ENCODE results near the gene KCTD3. TPM values are rescaled to one million over a fixed set of nuclear protein-coding genes. Genes with fewer than 3 reads are reported as not detected.

KCTD3 gene
- polyA plus RNA-seq, 1 donor from 2014 or later, result 1.3 TPM

DNA sequence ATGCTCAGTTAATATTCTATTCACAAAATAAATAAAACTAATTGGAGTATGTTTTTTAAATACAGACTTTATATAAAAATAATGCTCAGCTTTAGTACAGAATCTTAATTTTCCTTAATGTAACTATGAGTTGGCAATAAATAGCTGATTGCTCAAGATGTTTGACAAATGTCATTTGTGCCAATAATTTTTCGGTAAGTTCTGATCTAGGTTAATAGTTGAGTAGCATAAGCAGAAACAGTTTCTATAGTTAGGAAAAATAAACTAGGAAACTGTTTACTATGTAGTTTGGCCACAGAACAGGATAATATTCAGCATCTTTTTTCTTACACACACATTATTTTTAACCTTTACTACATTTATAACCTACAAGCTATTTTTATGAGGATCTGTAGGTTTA lies 40.3 kb downstream of the KCTD3 start:
- Mint-ChIP-seq H3K4me1 (peaks cover 0 to 2% (median 0%) of the 10 kb centered on the region in 3 donors), H3K27me3 (no peaks in the 10 kb centered on the region), H3K4me3 (no peak overlapping the region), H3K9me3 (no peaks in the 10 kb centered on the region), H3K27ac (no peak overlapping the region), H3K36me3 (no peaks in the 10 kb centered on the region)

DNA sequence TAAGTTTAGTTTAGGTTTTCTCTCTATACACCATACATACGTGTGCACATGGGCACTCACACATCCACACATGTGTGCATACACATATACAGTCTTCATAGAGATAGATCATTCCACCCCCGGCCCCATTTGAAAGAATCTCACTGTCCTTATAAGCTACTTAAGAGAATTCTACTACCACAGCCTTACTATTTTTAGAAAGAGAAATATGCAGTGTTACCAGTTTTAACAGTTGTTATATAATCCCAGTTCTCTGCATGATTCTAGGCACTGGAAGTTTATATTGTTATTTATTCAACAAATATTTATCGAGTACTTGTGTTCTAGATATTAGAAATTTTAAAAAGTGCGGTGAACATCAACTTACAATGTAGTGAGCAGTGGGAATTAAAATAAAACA lies 41.5 kb downstream of the KCTD3 start:
- Mint-ChIP-seq H3K36me3 (no peaks in the 10 kb centered on the region), H3K27me3 (no peaks in the 10 kb centered on the region), H3K27ac (no peak overlapping the region), H3K9me3 (no peaks in the 10 kb centered on the region), H3K4me3 (no peak overlapping the region), H3K4me1 (peaks cover 0 to 2% (median 0%) of the 10 kb centered on the region in 3 donors)

DNA sequence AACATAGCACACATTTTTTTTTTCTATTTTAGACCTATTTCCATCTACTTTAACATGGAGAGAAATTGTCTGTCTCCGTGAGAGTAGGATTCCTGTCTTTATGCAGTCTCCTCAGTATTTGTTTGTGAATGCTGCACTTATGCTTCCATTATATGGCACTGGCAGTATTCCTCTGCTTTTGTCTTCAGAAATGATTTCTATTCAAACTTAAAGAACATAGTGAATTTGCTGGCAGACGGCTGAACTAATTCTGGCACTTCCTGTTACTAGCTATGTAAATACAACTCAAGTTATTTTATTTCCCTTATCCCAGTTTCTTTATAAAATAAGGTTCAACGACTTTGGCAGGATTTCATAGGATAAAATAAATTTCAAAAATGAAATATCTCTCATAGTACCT lies 45.3 kb downstream of the KCTD3 start:
- no peak overlapping the region for H3K27ac Mint-ChIP-seq
- H3K4me1 Mint-ChIP-seq, result peaks cover 0 to 2% (median 0%) of the 10 kb centered on the region in 3 donors
- no peaks in the 10 kb centered on the region for H3K27me3 Mint-ChIP-seq
- no peak overlapping the region for H3K4me3 Mint-ChIP-seq
- H3K36me3 Mint-ChIP-seq, result peaks cover 1% of the 10 kb centered on the region
- no peaks in the 10 kb centered on the region for H3K9me3 Mint-ChIP-seq

DNA sequence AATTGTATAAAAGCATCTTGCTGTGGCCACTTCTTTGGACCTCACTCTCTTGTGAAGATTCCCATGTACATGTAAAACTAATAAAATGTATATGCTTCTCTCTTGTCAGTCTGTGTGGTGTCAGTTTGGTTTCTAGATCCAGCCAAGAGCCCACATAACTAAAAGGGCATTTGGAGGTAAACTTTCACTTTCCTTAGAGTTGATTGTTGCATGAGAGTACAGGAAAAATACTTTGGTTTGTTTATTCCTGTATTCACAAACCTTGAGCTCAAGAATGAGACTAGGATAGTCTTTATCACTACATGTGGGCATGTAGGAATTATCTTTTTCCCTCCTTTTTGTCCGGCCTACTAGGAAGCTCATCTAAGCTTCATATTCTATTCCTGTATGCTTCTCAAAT lies 50.9 kb downstream of the KCTD3 start:
- H3K36me3 Mint-ChIP-seq, result peaks cover 1% of the 10 kb centered on the region
- H3K4me1 Mint-ChIP-seq, result no peaks in the 10 kb centered on the region
- H3K4me3 Mint-ChIP-seq, result no peak overlapping the region
- no peaks in the 10 kb centered on the region for H3K27me3 Mint-ChIP-seq
- H3K27ac Mint-ChIP-seq, result no peak overlapping the region
- H3K9me3 Mint-ChIP-seq, result no peaks in the 10 kb centered on the region

DNA sequence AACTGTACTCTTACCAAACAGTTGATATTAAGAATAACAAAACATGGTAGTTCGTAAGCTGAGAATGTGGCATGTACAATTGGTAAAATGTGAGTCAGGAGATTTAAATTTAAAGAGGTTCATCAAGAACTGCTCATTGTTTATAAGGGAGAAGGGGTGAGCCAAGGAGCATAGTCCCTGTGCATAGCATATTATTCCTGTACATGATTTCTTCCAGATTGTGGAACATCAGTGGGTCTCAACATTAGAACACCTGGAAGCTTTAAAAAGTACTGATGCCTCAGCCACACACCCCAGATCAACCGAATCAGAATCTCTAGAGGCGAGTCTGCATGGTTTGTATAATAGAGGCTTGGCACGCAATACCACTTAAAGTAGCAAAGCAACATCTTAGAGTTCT lies 56.1 kb downstream of the KCTD3 start:
- Mint-ChIP-seq H3K27me3 (no peaks in the 10 kb centered on the region), H3K27ac (no peak overlapping the region), H3K4me1 (no peaks in the 10 kb centered on the region), H3K4me3 (no peak overlapping the region), H3K36me3 (no peaks in the 10 kb centered on the region), H3K9me3 (no peaks in the 10 kb centered on the region)

DNA sequence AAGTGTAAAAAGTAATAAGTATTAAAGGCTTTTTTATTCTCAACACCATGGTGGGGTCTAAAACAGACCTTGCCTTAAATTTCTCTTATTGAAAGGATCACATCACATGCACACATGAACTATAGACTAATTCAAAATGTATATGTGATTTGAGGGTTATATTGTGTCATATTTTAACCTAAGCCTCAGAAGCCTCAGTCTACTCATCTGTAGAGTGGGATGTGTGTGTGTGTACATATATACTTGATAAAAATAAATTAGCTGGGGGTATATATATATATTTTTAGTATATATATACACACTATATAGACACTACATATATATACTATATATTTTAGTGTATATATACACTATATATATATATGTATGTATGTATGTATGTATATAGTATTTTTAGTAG lies 58.8 kb downstream of the KCTD3 start:
- Mint-ChIP-seq H3K36me3 (no peaks in the 10 kb centered on the region), H3K4me1 (no peaks in the 10 kb centered on the region), H3K27me3 (no peaks in the 10 kb centered on the region), H3K27ac (no peak overlapping the region), H3K4me3 (no peak overlapping the region), H3K9me3 (no peaks in the 10 kb centered on the region)

DNA sequence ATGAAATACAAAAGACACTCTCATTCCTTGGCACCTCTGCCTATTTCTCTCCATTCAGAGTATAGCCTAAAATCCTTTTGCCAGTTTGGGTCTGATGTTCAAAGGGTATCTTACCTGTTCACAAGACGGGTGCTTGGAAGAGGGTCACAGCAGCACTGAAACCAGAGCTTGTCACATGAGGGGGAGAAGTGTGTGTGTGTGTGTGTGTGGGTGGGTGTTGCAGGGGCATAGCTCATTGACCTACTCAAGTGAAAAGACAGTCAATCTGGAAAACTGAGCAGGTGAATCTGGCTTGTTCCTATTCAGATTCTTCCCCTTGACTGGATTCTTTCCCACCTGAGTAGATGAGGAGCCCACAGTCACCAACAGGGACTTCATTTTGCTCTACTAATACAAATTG lies 63.9 kb downstream of the KCTD3 start:
- Mint-ChIP-seq H3K9me3 (no peaks in the 10 kb centered on the region), H3K27ac (no peak overlapping the region)

DNA sequence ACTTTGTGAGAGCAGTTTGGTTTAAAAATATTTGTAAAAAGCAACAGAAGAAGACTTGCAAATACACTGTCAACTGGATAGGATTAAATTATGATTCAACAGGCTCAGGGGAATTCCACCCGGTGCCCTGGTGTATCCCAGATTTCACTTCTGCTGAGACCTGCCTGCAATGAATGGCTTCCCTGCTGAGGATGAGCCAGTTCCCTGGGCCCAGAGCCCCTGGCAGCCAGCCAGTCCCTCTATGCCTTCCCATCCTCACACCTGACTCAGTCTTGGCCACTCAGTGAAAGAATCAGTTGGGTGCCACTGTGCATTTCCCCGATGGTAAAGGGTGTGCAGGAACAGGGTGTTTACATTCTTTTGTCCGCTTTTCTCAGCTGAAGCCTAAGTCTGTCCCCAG lies 64.4 kb downstream of the KCTD3 start:
- Mint-ChIP-seq H3K36me3 (no peaks in the 10 kb centered on the region), H3K4me1 (no peaks in the 10 kb centered on the region), H3K27me3 (peaks cover 3% of the 10 kb centered on the region), H3K27ac (no peak overlapping the region), H3K4me3 (no peak overlapping the region), H3K9me3 (no peaks in the 10 kb centered on the region)

More for the DNA sequence above, 63.9 kb downstream of the KCTD3 start:
- Mint-ChIP-seq H3K27me3 (peaks cover 3% of the 10 kb centered on the region), H3K36me3 (no peaks in the 10 kb centered on the region), H3K4me1 (no peaks in the 10 kb centered on the region), H3K4me3 (no peak overlapping the region)

DNA sequence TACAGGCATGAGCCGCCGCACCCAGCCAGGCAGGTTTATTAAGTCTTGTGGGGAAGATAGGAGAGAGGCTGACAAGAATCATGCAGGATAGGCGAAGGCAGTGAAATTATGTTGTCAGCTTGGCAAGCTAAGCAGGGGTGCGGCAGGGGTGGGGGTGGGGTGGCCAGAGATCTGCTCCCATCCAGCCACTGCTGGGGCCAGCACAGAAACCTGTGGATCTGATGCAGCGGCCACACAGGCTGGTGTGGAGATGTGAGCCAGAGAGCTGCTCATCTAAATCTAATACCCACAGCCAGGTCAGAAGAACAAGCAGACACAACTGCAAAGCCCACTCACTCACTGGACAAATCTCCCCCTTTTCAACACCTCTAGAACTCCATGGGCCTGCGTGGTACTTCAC lies 68.7 kb downstream of the KCTD3 start:
- Mint-ChIP-seq H3K4me1 (no peaks in the 10 kb centered on the region), H3K9me3 (no peaks in the 10 kb centered on the region), H3K27me3 (peaks cover 3% of the 10 kb centered on the region), H3K36me3 (peaks cover 2% of the 10 kb centered on the region), H3K4me3 (no peak overlapping the region), H3K27ac (no peak overlapping the region)

DNA sequence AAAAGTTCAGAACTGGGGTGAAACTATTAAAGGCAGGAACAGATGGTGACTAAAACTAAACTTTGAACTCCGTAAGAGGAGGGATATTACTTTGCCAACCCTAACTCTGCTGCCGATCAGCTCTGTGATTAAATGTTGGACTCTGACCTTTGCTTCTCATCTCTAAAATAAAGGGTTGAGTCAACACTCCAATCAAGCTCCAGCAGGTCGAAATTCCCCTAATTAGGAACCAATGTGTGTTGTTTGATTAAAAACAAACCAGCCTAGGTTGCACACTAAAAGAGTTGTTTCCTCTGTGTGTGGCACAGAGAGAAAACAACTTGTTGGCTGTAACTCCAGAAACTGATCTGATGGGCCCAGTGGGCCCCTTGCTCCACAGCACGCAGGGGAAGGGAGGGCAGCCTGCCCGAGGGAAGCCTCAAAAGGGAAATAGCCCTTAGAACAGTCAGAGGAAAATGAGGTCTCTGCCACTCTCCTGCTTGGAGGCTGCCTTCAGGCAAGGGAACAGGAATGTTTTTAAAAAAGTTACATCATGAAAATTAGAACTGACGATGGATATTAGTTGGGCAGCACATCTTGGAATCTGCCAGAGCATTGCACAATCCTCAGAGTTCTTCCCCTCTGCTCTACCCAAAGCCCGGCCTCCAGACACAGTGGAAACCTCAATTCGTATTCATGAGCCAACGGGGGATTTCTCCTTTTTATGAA lies 69.3 kb downstream of the KCTD3 start:
- H3K4me3 Mint-ChIP-seq, result no peak overlapping the region

DNA sequence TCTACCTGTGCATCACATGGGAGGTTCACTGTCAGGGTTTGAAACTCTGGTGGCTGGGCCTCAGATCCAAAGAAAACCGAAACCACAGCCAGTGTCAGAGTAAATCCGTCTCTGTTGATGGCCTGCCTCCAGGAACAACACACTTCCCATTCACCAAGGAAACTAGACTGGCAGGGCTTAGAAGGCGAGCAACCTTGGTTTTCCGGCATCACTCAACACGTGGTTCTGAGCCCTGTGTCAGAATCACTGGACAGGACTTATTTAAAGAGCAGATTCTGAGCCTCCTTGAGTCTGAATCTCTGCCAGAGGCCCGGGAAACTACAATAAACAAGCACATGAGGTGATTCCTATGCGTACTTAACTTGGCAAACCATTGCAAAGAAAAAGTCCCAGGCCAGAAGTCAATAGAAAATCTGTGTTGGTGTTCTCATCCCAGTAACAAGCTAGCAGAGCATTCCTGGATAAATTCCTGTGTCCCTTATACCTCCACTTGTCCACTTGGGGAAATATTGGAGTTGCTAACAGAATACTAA lies 70.0 kb downstream of the KCTD3 start:
- H3K4me3 Mint-ChIP-seq, result no peak overlapping the region
- H3K27ac Mint-ChIP-seq, result no peak overlapping the region
- no peaks in the 10 kb centered on the region for H3K4me1 Mint-ChIP-seq
- H3K36me3 Mint-ChIP-seq, result peaks cover 2% of the 10 kb centered on the region
- H3K9me3 Mint-ChIP-seq, result no peaks in the 10 kb centered on the region
- H3K27me3 Mint-ChIP-seq, result peaks cover 3% of the 10 kb centered on the region

More for the DNA sequence above, 69.3 kb downstream of the KCTD3 start:
- no peaks in the 10 kb centered on the region for H3K4me1 Mint-ChIP-seq
- H3K9me3 Mint-ChIP-seq, result no peaks in the 10 kb centered on the region
- peaks cover 2% of the 10 kb centered on the region for H3K36me3 Mint-ChIP-seq
- peaks cover 3% of the 10 kb centered on the region for H3K27me3 Mint-ChIP-seq
- H3K27ac Mint-ChIP-seq, result no peak overlapping the region

DNA sequence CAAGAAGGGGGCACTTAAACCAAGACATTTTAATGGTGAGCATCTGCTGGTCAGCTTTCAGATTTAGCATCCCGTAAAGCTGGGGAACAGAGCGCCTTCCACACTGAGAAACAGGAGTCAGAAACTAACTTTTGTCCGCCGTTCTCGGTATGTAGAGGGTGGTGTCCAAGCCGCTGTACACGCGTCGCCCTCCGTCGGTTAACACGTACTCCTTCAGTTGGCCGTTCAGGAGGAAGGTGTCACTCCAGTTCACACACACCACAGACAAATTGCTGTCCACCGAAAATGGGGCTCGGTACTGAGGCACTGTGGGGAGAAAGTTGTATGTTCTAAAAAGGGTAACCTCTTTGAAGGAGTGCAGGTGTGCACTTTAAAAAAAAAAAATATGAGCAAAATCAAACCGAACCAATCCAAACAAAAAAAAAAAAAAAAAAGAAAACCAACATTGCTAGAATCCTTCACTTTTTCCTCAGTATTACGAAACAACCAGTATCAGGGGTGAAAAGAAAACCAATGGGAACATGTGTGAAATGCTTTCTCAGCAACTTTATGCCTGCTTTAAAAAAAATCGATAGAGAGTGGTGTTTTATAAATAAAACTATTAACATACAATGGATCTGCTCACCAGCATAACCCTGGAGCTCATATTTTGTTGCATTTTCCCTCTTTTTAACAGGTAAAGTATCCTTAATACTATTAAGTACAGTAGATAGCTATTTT lies 73.5 kb downstream of the KCTD3 start:
- Mint-ChIP-seq H3K36me3 (peaks cover 2% of the 10 kb centered on the region), H3K4me1 (no peaks in the 10 kb centered on the region), H3K9me3 (no peaks in the 10 kb centered on the region), H3K4me3 (no peak overlapping the region), H3K27ac (no peak overlapping the region), H3K27me3 (no peaks in the 10 kb centered on the region)

DNA sequence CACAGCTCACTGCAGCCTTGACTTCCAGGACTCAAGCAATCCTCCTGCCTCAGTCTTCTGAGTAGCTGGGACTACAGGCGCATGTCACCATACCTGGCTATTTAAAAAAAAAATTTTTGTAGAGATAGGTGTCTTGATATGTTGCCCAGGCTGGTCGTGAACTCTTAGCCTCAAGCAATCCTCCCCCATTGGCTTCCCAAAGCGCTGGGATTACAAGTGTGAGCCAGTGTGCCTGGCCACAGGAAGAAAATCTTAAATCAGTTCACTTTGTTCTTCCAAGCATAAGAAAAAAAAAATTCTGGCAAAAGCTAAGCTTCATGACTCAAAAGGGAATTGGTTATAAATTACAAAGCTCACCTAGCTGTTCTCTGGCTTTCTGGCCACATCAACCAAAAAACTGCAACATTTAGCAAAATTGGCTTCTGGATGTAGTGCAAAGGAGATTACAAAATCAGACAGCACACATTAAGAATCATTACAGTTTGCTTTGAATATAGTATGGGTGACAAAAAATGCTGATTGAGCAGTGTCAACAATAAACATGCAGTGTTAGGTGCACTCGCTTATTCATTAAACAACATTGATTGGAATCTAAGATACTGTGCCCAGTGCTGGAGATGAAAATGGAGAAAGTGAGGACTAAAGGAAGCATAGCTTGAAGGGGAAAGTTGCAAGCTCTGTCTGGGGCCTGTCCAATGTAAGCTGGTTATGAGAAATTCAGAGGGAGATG lies 76.7 kb downstream of the KCTD3 start:
- peaks cover 1% of the 10 kb centered on the region for H3K27me3 Mint-ChIP-seq
- no peak overlapping the region for H3K27ac Mint-ChIP-seq
- H3K36me3 Mint-ChIP-seq, result peaks cover 2% of the 10 kb centered on the region
- H3K4me3 Mint-ChIP-seq, result no peak overlapping the region
- no peaks in the 10 kb centered on the region for H3K9me3 Mint-ChIP-seq
- H3K4me1 Mint-ChIP-seq, result no peaks in the 10 kb centered on the region

DNA sequence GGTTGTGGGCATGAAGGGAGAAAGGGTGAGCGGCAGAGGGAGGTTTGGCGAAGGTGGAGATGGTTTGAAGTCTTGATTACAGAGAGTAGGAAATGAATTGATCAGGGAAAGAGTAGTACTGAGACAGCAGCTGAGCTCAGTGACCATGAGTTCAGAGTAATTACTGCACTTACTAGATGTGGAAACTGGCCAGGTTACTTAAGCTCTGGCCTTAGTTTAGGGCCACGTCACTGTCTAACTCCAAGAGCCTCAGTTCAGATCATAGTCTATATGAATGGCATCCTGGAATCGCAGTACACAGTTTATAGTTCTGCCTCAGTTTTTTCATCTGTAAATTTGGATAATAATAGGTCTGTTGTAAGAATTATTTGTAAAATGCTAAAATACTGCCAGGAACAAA lies 78.1 kb downstream of the KCTD3 start:
- Mint-ChIP-seq H3K4me3 (no peak overlapping the region), H3K27me3 (peaks cover 2% of the 10 kb centered on the region), H3K36me3 (no peaks in the 10 kb centered on the region), H3K4me1 (no peaks in the 10 kb centered on the region), H3K27ac (no peak overlapping the region), H3K9me3 (no peaks in the 10 kb centered on the region)

DNA sequence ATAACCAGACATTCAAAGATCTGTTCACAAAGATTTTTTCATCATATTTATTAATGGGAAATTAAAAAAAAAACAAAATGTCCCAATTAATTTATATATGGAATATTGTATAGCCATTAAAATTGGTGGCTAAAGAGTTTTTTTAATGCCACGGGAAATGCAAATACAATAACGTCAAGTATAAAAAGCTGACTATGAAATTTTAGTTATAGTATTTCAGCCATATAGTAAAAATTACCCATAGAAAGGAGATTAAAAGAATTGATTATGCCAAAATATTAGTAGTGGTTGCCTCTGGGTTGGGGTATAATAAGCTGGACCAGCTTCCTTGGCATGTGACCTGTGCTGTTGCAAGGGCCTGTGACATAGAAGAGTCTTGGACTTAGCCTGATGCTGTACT lies 78.8 kb downstream of the KCTD3 start:
- Mint-ChIP-seq H3K9me3 (no peaks in the 10 kb centered on the region), H3K36me3 (no peaks in the 10 kb centered on the region), H3K27ac (no peak overlapping the region), H3K27me3 (peaks cover 2% of the 10 kb centered on the region), H3K4me1 (no peaks in the 10 kb centered on the region), H3K4me3 (no peak overlapping the region)

All from IgD-negative memory B cell (primary cell).